ENCODE data around the gene STK25. TPM values are rescaled to one million over a fixed set of nuclear protein-coding genes. Genes with fewer than 3 reads are reported as not detected.

Gene STK25
- total RNA-seq, 1 donor, result 143 TPM

DNA sequence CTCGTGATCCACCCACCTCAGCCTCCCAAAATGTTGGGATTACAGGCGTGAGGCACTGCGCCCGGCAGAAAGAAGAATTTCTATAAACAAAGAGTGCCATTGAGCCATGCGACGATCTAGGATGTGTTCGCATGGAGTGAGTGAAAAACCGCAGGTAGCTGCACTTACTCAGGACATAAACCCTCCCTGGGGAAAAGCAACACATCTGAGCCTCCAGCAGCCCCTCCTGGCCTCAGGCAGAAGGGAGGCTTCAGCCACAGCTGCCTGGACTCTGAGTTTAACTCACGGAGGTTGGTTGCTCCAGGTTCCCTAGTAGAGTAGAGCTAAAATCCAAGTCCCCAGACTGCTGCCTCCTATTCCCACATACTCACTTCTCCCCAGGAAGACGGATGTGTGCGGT lies 11.3 kb upstream of the STK25 start:
- DNase-seq (ENCODE audit: low read depth), result no peak
- no peak overlapping the region for H3K4me3 ChIP-seq (ENCODE audit: low read depth, low read length)
- TF ChIP-seq, protein P1, sequence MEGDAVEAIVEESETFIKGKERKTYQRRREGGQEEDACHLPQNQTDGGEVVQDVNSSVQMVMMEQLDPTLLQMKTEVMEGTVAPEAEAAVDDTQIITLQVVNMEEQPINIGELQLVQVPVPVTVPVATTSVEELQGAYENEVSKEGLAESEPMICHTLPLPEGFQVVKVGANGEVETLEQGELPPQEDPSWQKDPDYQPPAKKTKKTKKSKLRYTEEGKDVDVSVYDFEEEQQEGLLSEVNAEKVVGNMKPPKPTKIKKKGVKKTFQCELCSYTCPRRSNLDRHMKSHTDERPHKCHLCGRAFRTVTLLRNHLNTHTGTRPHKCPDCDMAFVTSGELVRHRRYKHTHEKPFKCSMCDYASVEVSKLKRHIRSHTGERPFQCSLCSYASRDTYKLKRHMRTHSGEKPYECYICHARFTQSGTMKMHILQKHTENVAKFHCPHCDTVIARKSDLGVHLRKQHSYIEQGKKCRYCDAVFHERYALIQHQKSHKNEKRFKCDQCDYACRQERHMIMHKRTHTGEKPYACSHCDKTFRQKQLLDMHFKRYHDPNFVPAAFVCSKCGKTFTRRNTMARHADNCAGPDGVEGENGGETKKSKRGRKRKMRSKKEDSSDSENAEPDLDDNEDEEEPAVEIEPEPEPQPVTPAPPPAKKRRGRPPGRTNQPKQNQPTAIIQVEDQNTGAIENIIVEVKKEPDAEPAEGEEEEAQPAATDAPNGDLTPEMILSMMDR (IDR thresholded peaks at IDR 0.05; ENCODE audit: insufficient read depth, low read length), result no peak

DNA sequence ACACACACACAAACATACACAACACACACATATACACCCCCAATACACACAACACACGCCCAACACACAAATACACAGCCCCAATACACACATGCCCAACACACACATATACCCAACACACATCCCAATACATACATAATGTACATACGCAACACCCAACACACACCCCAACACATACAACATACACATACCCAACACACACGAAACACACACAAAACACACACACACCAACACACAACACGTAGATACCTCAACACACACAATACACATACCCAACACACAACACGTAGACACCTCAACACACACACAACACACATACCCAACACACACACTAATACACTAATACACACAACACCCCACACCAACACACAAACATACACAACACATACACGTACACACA lies 8.9 kb upstream of the STK25 start:
- H3K4me3 ChIP-seq (ENCODE audit: low read depth, low read length), result no peak overlapping the region
- DNase-seq (ENCODE audit: low read depth), result no peak
- TF ChIP-seq, protein P1 (IDR thresholded peaks at IDR 0.05; ENCODE audit: insufficient read depth, low read length), result no peak

DNA sequence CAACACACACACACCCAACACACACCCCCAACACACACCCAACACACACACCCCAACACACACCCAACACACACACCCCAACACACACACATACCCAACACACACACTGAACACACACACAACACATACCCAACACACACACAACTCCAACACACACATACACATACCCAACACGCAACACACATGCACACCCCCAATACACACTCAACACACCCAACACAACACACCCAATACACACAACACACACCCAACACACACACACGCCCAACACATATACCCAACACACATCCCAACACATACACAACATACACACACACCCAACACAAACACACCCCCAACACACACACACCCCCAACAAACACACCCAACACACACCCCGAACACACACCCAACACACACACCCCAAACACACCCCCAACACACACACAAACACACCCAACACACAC lies 8.2 kb upstream of the STK25 start:
- TF ChIP-seq, protein P1 (IDR thresholded peaks at IDR 0.05; ENCODE audit: insufficient read depth, low read length), result no peak
- H3K4me3 ChIP-seq (ENCODE audit: low read depth, low read length), result no peak overlapping the region
- no peak for DNase-seq (ENCODE audit: low read depth)

DNA sequence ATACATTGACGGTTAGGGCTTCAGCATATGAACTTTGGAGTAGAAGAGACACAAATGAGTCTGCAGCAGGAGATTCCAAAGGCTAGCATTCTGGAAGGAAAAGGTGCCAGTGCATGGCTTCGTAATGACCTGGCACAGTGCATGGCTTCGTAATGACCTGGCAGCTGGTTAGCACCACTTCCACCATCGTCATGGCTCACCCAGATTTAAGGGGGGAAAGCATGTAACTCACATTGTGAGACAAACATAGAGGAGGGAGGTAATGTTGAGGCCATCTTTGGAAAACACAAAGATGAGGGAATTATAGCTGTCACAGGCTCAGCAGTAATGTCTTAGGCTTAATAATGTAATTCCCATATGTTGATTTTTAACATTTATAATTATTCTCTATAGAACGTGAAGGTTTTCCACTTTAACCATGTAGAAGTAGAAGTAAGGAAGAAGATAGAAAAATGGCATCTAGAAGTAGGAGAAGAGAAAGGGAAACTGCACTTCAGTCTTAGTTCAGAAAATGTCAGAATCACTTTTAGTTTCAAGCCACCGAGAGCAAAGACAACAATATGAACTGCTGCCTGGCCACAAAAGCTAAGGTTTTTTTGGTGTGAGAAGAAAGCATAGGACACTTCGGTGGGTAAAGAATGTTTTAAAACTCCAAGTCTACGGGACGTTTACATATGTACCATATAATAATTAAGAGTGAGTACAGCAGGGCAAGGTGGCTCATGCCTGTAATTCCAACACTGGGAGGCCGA lies 6.8 kb upstream of the STK25 start:
- TF ChIP-seq, protein P1 (IDR thresholded peaks at IDR 0.05; ENCODE audit: insufficient read depth, low read length), result no peak
- DNase-seq (ENCODE audit: low read depth), result no peak
- H3K4me3 ChIP-seq (ENCODE audit: low read depth, low read length), result no peak overlapping the region

DNA sequence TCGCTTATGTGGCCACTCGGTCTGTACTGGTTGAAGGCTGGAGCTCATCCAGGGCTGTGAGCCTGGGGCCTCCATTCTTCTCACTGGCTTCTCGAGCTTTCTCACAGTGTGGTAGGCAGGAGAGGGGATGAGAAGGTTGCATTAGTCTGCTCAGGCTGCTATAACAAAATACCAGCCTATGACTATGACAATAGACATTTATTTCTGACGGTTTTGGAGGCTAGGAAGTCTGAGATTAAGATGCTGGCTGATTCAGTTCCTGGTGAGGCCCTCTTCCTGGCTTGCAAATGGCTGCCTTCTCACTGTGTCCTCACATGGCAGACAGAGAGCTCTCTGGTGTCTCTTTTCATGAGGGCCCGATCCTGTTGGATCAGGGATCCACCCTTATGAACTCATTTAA lies 6.2 kb upstream of the STK25 start:
- DNase-seq (ENCODE audit: low read depth), result no peak
- H3K4me3 ChIP-seq (ENCODE audit: low read depth, low read length), result no peak overlapping the region
- TF ChIP-seq, protein P1 (IDR thresholded peaks at IDR 0.05; ENCODE audit: insufficient read depth, low read length), result no peak

DNA sequence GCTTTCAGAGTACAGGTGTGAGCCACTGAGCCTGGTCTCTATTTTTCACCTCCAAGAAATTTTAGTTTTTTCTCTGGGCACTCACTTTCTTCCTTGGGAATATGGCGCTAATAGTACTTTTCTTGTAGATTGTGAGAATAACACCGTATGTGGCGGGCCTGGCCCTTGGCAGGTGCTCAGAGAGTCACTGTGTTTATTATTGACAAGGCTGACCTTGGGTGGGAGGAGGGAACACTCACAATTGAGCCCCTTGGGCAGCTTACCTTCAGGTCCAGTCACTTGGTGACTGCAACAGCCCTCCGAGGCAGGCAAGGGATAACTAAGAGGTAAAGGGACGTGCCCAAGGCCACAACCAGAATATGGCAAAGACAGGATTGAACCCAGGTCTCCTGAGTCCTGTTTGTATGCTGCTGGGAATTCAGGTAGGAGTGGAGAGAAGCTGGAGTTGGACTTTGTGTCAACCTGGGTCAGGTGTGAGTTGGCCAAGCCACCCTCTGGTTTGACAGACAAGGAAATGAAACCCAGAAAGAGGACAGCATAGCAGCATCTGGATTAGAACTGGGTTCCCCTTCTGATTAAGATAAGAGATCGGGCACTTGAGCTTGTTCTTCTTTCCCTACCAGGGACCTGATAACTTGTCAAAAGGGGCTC lies 2.8 kb upstream of the STK25 start:
- no peak for DNase-seq (ENCODE audit: low read depth)
- TF ChIP-seq, protein P1 (IDR thresholded peaks at IDR 0.05; ENCODE audit: insufficient read depth, low read length), result no peak
- H3K4me3 ChIP-seq (ENCODE audit: low read depth, low read length), result no peak overlapping the region
